ENCODE data around the gene ST3GAL3.

GRCh38 chr1:43747736-43748135, 40.4 kb downstream of the ST3GAL3 start:
- no peak for TF ChIP-seq CTCF (IDR thresholded peaks at IDR 0.05)
- no peak for TF ChIP-seq POLR2A (IDR thresholded peaks at IDR 0.05)

All from right lobe of liver (tissue), 4 donors.